NCI-H446 treated with DMSO at 0.1 percent for 48 hours (cell line): ENCODE results near the gene KIFC3.
"Not testable (repeated sequence)": the region's sequence is repeated elsewhere in the genome, so short reads cannot be mapped to it uniquely, and the experiment has no call there.

Experiments used
- DNase-seq: peaks from one replicate; lab custom pipeline; 2025; lab: John Stamatoyannopoulos, UW

Gene KIFC3

GRCh38 chr16:57753448-57754353 is 48.6 kb downstream of the KIFC3 start:
- no peak for DNase-seq

- no peak for DNase-seq
Measured at GRCh38 chr16:57752581-57753447, 49.5 kb downstream of the KIFC3 start.

- DNase-seq: no peak
Measured at GRCh38 chr16:57752203-57752580, 50.1 kb downstream of the KIFC3 start.

- DNase-seq: no peak
Measured at GRCh38 chr16:57751539-57752202, 50.6 kb downstream of the KIFC3 start.

- no peak for DNase-seq
Measured at GRCh38 chr16:57750796-57751538, 51.3 kb downstream of the KIFC3 start.

- DNase-seq: no peak
Measured at GRCh38 chr16:57749856-57750452, 52.3 kb downstream of the KIFC3 start.

GRCh38 chr16:57749101-57749692 is 53.1 kb downstream of the KIFC3 start:
- no peak for DNase-seq

GRCh38 chr16:57748596-57748995 is 53.7 kb downstream of the KIFC3 start:
- no peak for DNase-seq

- DNase-seq: no peak
Measured at GRCh38 chr16:57747996-57748395, 54.3 kb downstream of the KIFC3 start.

GRCh38 chr16:57747496-57747895 is 54.8 kb downstream of the KIFC3 start:
- DNase-seq: no peak

GRCh38 chr16:57747091-57747490 is 55.2 kb downstream of the KIFC3 start:
- no peak for DNase-seq

- not testable (repeated sequence) for DNase-seq
Measured at GRCh38 chr16:57746316-57746715, 56.0 kb downstream of the KIFC3 start.

- DNase-seq: peak; percentile 2
Measured at GRCh38 chr16:57745768-57746167, 56.5 kb downstream of the KIFC3 start.

- DNase-seq: no peak
Measured at GRCh38 chr16:57744642-57744903, 57.7 kb downstream of the KIFC3 start.

GRCh38 chr16:57743886-57744641 is 58.2 kb downstream of the KIFC3 start:
- no peak for DNase-seq

GRCh38 chr16:57743458-57743857 is 58.8 kb downstream of the KIFC3 start:
- no peak for DNase-seq

GRCh38 chr16:57742543-57742942 is 59.7 kb downstream of the KIFC3 start:
- DNase-seq: no peak

GRCh38 chr16:57741660-57742191 is 60.6 kb downstream of the KIFC3 start:
- DNase-seq: no peak

GRCh38 chr16:57740423-57741071 is 61.7 kb downstream of the KIFC3 start:
- no peak for DNase-seq
